H1 (cell line): Measurements from ENCODE around the gene EIF2S2. TPM values are rescaled to one million over a fixed set of nuclear protein-coding genes. Genes with fewer than 3 reads are reported as not detected.

ENCODE experiments used
- BRCA1 ChIP-seq: IDR thresholded peaks from 2 replicates; pipeline ENCODE4 v1.6.1; 2012; ENCODE audit warnings: low read depth, low read length, improper control_type of control experiment
- CBX5 ChIP-seq: fragments of 300-800, 300-1000 bp; sonication (generic); IDR thresholded peaks from 2 replicates; pipeline ENCODE4 v1.7.1; 2016; ENCODE audit warnings: antibody characterized with exemption, low read length, low read depth
- CHD2 ChIP-seq: IDR thresholded peaks from 2 replicates; pipeline ENCODE4 v1.6.1; 2012; ENCODE audit warnings: low read length, improper control_type of control experiment
- JUND ChIP-seq: IDR thresholded peaks from 2 replicates; pipeline ENCODE4 v1.6.1; 2011; ENCODE audit warnings: mild to moderate bottlenecking, improper control_type of control experiment, low read length
- SAP30 ChIP-seq: fragments of 300-600 bp; sonication (generic); IDR thresholded peaks from 2 replicates; pipeline ENCODE4 v1.7.1; 2012; ENCODE audit warnings: low read length, moderate library complexity, mild to moderate bottlenecking, inconsistent platforms; ENCODE audit not compliant: insufficient read depth, insufficient replicate concordance
- SIN3A ChIP-seq, 2 experiments: IDR thresholded peaks in 1 of 2; conservative IDR thresholded peaks in 1 of 2; 2 replicates each; pipeline ENCODE4 v1.6.1; 2011 to 2012; ENCODE audit warnings: low read length in 2 of 2, improper control_type of control experiment in 1 of 2, low read depth in 1 of 2, mild to moderate bottlenecking in 1 of 2
- SP1 ChIP-seq: IDR thresholded peaks from 2 replicates; pipeline ENCODE4 v1.6.1; 2011; ENCODE audit warnings: low read depth, low read length
- TBP ChIP-seq: IDR thresholded peaks from 2 replicates; pipeline ENCODE4 v1.6.1; 2011; ENCODE audit warnings: low read depth, low read length, improper control_type of control experiment
- polyA plus RNA-seq, 7 experiments: library from polyadenylated mRNA; depleted of rRNA in 3 of 7; stranded (reverse) in 5 of 7; unstranded in 2 of 7; fragments of >200 nt in 5 of 7; fragments of 200-250 nt in 2 of 7; gene quantifications; 1 replicate in 5 of 7; 2 replicates in 1 of 7; 4 replicates in 1 of 7; pipeline versions ENCODE4 v1.2.1 to v1.2.3, GENCODE V29; 2011 to 2013; ENCODE audit warnings: missing spikeins in 2 of 7, mixed read lengths in 2 of 7
- total RNA-seq: library from RNA; stranded (reverse); fragmentation: NEBNext Ultra II Directional; extraction: Animal tissue kit (Norgen Biotek cat#: 25700); gene quantifications from 2 replicates; pipeline ENCODE4 v1.2.1, GENCODE V29; 2021
- TF ChIP-seq, protein P1 (sequence below): fragments of 300-600 bp; sonication (generic); IDR thresholded peaks from 2 replicates; pipeline ENCODE4 v1.7.1; 2012; ENCODE audit warnings: low read length, moderate library complexity, mild to moderate bottlenecking, inconsistent platforms; ENCODE audit not compliant: insufficient replicate concordance
- TF ChIP-seq, protein P2 (sequence below): IDR thresholded peaks from 2 replicates; pipeline ENCODE4 v1.6.1; 2011; ENCODE audit warnings: low read length, improper control_type of control experiment

The EIF2S2 gene
- total and polyA plus RNA-seq, 2 of the 8 experiments (the other 6 are each of a cell fraction or from before 2014, with no cell fraction given) = 59.5 to 142 TPM

DNA sequence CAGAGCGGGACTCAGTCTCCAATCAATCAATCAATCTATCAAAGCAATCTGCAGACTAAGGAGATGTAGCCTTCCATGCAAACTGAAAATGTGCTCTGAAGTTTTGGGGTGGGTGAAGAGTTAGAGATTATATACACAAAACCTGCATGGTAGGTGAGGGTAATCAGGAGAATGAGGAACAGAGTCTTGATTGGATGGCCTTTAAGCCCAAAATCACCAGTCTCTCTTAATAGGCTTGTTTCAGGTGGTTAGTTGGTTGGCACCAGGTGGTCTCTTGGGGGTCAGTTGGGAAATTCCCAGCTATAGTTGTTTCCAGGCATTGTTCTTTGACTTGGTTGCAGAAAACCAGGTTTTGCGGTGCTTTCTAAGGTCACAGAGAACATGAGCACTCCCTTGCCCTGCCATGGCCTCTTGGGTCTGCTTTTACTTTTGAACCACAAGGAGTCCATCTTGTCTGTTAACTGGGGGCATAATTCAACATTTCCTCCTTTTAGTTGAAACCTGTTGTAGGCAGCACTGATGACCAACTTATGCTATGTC is 33.3 kb upstream of the EIF2S2 start (continued):
- TF ChIP-seq, protein P1, sequence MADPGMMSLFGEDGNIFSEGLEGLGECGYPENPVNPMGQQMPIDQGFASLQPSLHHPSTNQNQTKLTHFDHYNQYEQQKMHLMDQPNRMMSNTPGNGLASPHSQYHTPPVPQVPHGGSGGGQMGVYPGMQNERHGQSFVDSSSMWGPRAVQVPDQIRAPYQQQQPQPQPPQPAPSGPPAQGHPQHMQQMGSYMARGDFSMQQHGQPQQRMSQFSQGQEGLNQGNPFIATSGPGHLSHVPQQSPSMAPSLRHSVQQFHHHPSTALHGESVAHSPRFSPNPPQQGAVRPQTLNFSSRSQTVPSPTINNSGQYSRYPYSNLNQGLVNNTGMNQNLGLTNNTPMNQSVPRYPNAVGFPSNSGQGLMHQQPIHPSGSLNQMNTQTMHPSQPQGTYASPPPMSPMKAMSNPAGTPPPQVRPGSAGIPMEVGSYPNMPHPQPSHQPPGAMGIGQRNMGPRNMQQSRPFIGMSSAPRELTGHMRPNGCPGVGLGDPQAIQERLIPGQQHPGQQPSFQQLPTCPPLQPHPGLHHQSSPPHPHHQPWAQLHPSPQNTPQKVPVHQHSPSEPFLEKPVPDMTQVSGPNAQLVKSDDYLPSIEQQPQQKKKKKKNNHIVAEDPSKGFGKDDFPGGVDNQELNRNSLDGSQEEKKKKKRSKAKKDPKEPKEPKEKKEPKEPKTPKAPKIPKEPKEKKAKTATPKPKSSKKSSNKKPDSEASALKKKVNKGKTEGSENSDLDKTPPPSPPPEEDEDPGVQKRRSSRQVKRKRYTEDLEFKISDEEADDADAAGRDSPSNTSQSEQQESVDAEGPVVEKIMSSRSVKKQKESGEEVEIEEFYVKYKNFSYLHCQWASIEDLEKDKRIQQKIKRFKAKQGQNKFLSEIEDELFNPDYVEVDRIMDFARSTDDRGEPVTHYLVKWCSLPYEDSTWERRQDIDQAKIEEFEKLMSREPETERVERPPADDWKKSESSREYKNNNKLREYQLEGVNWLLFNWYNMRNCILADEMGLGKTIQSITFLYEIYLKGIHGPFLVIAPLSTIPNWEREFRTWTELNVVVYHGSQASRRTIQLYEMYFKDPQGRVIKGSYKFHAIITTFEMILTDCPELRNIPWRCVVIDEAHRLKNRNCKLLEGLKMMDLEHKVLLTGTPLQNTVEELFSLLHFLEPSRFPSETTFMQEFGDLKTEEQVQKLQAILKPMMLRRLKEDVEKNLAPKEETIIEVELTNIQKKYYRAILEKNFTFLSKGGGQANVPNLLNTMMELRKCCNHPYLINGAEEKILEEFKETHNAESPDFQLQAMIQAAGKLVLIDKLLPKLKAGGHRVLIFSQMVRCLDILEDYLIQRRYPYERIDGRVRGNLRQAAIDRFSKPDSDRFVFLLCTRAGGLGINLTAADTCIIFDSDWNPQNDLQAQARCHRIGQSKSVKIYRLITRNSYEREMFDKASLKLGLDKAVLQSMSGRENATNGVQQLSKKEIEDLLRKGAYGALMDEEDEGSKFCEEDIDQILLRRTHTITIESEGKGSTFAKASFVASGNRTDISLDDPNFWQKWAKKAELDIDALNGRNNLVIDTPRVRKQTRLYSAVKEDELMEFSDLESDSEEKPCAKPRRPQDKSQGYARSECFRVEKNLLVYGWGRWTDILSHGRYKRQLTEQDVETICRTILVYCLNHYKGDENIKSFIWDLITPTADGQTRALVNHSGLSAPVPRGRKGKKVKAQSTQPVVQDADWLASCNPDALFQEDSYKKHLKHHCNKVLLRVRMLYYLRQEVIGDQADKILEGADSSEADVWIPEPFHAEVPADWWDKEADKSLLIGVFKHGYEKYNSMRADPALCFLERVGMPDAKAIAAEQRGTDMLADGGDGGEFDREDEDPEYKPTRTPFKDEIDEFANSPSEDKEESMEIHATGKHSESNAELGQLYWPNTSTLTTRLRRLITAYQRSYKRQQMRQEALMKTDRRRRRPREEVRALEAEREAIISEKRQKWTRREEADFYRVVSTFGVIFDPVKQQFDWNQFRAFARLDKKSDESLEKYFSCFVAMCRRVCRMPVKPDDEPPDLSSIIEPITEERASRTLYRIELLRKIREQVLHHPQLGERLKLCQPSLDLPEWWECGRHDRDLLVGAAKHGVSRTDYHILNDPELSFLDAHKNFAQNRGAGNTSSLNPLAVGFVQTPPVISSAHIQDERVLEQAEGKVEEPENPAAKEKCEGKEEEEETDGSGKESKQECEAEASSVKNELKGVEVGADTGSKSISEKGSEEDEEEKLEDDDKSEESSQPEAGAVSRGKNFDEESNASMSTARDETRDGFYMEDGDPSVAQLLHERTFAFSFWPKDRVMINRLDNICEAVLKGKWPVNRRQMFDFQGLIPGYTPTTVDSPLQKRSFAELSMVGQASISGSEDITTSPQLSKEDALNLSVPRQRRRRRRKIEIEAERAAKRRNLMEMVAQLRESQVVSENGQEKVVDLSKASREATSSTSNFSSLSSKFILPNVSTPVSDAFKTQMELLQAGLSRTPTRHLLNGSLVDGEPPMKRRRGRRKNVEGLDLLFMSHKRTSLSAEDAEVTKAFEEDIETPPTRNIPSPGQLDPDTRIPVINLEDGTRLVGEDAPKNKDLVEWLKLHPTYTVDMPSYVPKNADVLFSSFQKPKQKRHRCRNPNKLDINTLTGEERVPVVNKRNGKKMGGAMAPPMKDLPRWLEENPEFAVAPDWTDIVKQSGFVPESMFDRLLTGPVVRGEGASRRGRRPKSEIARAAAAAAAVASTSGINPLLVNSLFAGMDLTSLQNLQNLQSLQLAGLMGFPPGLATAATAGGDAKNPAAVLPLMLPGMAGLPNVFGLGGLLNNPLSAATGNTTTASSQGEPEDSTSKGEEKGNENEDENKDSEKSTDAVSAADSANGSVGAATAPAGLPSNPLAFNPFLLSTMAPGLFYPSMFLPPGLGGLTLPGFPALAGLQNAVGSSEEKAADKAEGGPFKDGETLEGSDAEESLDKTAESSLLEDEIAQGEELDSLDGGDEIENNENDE = no peak
- TF ChIP-seq CBX5 (no peak), BRCA1 (no peak), SP1 (no peak), SIN3A (conservative IDR thresholded peaks at IDR 0.05 in 1 of 2, IDR thresholded peaks at IDR 0.05 in 1 of 2; ENCODE audit: low read depth in 1 of 2, low read length in 2 of 2) (no peak), CHD2 (no peak), JUND (no peak), TBP (no peak), SAP30 (no peak)
- TF ChIP-seq, protein P2, sequence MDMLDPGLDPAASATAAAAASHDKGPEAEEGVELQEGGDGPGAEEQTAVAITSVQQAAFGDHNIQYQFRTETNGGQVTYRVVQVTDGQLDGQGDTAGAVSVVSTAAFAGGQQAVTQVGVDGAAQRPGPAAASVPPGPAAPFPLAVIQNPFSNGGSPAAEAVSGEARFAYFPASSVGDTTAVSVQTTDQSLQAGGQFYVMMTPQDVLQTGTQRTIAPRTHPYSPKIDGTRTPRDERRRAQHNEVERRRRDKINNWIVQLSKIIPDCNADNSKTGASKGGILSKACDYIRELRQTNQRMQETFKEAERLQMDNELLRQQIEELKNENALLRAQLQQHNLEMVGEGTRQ = no peak
